ENCODE measurements around the gene RCOR1. TPM values are rescaled to one million over a fixed set of nuclear protein-coding genes. Genes with fewer than 3 reads are reported as not detected.
A peak's percentile ranks its signal among the peaks of the same experiment; 100 is the strongest.

The RCOR1 gene
- total and polyA plus RNA-seq, 4 donors = 3.1 to 24.1 (median 9.7) TPM

DNA sequence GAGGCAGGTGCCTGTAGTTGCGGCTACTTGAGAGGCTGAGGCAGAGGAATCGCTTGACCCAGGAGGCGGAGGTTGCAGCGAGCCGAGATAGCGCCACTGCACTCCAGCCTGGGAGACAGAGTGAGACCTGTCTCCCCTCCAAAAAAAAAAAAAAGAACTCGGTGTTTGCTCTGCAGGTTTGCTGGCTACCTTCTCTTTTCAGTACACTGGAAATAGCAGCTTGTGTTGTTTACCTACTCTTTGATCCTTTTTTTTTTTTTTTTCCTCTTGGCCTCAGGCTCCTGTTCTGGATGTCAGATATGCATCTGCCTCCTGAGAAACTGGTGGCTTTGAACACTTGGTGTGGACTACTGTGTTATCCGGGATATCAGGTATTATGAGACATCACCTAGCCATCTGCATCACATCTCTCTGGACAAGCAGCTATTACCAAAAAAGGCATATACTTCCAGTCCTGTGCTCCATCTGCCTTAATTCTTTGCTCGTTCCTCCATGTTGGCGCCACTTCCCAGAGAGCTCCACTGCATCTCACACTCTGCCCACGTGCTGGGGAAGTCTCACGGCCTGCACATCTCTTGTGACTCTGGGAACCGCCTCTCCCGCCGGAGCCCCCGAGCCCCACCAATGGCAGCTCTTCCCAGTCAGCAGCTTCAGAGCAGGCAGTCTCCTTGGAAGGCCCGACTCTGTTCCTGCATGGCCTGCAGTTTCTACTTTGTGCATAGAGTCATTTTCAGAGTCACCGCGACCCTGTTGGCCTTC is 133.9 kb downstream of the RCOR1 start:
- no peak for ATAC-seq (ENCODE audit: low FRiP score)
- intact Hi-C loops (cut with DNase I) = no loop called here

DNA sequence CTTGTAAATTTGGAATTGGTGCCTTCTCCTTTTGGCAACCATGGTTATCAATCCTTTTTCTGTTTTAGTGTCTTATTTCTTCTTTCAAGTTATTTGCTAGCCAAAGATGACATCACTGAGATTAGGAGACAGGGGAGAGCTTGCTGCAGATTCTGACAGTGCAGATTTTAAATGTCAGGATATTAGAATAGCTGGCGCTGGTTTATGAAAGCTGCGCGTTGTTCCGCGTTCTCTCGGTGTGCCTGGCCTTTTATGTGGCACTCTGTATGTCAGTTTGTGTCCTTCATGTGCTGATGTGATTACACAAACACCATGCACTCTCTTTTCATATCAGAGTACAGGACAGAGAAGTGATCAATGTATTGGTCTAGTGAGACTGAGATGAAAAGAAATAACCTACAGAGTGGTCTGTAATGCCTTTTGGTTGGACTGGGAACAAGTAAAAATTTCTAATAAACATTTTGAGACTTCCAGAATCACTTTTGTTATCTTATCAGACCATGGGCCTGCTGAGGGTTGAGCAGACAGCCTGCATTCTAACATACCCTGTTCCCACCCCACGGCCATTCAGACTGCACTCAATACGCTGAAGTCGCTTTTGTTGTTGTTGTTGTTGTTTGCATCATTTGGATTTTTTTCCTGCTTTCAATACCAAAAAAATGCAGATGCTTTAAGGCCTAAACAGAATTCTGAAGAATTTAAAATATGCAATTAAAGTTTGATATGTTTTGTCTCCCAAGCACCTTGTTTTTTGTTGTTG is 135.1 kb downstream of the RCOR1 start:
- Histone ChIP-seq H3K4me3 (ENCODE audit: low read length in 2 of 2) (no peak overlapping the region), H3K9me3 (ENCODE audit: control insufficient read depth, low read length) (no peaks in the 10 kb centered on the region), H3K27me3 (ENCODE audit: control insufficient read depth in 1 of 2, insufficient read depth in 2 of 2, low read length in 1 of 2) (no peaks in the 10 kb centered on the region), H3K27ac (ENCODE audit: low read depth in 1 of 2, low read length in 2 of 2) (no peak overlapping the region), H3K36me3 (ENCODE audit: control insufficient read depth in 1 of 2, insufficient read depth in 2 of 2, low read length in 1 of 2) (peaks cover 0 to 2% of the 10 kb centered on the region in 2 donors), H3K4me1 (ENCODE audit: control insufficient read depth in 1 of 2, insufficient read depth in 2 of 2, low read length in 2 of 2) (no peaks in the 10 kb centered on the region)
- intact Hi-C loops (cut with DNase I) = no loop called here
- no peak for DNase-seq
- ATAC-seq (ENCODE audit: low FRiP score) = no peak
- 92 to 94% methylated on average over 9 of the region's 9 CpGs for WGBS, 2 donors

More for the DNA sequence above, 133.9 kb downstream of the RCOR1 start:
- no peak for DNase-seq
- Histone ChIP-seq H3K9me3 (ENCODE audit: control insufficient read depth, low read length) (no peaks in the 10 kb centered on the region), H3K36me3 (ENCODE audit: control insufficient read depth in 1 of 2, insufficient read depth in 2 of 2, low read length in 1 of 2) (peaks cover 0 to 2% of the 10 kb centered on the region in 2 donors), H3K4me3 (ENCODE audit: low read length in 2 of 2) (no peak overlapping the region), H3K27ac (ENCODE audit: low read depth in 1 of 2, low read length in 2 of 2) (no peak overlapping the region), H3K4me1 (ENCODE audit: control insufficient read depth in 1 of 2, insufficient read depth in 2 of 2, low read length in 2 of 2) (no peaks in the 10 kb centered on the region), H3K27me3 (ENCODE audit: control insufficient read depth in 1 of 2, insufficient read depth in 2 of 2, low read length in 1 of 2) (no peaks in the 10 kb centered on the region)
- 91 to 92% methylated on average over 19 of the region's 19 CpGs for WGBS, 2 donors

DNA sequence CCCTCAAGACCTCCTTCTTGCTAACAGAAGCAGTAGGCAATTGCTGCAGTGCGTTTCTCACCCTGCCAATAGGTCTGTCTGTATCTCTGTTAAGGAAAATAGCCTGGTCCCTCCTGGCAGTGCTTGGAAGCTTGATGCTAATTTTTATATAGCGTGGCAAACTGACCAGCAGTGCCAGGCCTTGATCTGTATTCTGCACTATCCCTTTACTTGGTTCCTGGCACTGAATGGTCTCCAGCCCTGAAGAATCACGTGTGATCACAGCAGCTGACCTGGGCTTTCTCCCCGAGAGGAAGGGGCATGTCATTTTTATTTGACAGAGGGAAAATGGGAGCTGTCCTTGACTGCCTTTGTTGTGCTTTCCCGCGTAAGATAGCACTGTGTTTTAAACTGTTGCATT is 136.1 kb downstream of the RCOR1 start:
- intact Hi-C loops (cut with DNase I) = no loop called here
- H3K36me3 ChIP-seq (ENCODE audit: control insufficient read depth in 1 of 2, insufficient read depth in 2 of 2, low read length in 1 of 2) = peaks cover 0 to 2% of the 10 kb centered on the region in 2 donors
- no peak overlapping the region for H3K4me3 ChIP-seq (ENCODE audit: low read length in 2 of 2)
- no peak for DNase-seq
- H3K9me3 ChIP-seq (ENCODE audit: control insufficient read depth, low read length) = no peaks in the 10 kb centered on the region
- H3K27me3 ChIP-seq (ENCODE audit: control insufficient read depth in 1 of 2, insufficient read depth in 2 of 2, low read length in 1 of 2) = no peaks in the 10 kb centered on the region
- no peak overlapping the region for H3K27ac ChIP-seq (ENCODE audit: low read depth in 1 of 2, low read length in 2 of 2)
- H3K4me1 ChIP-seq (ENCODE audit: control insufficient read depth in 1 of 2, insufficient read depth in 2 of 2, low read length in 2 of 2) = no peaks in the 10 kb centered on the region
- 89 to 90% methylated on average over 6 of the region's 6 CpGs for WGBS, 2 donors
- no peak for ATAC-seq (ENCODE audit: low FRiP score)

DNA sequence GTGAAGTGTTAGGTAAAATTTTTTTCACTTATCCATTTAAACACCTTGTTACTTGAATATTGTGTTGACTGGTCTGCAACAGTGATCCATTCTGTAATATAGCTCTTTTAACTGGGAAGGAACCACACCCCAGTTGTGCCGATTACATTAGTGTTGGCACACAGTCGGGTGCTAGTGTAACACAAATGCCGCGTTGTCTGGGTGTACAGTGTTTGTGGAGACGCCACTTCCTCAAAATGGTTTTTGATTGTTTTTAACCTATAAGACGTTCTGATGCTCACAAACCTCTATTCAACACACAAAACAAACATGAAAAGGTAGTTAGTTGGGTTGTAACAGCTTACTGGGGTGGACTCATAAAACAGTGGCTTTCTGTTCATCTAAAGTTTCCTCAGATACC is 136.8 kb downstream of the RCOR1 start:
- Histone ChIP-seq H3K27me3 (ENCODE audit: control insufficient read depth in 1 of 2, insufficient read depth in 2 of 2, low read length in 1 of 2) (no peaks in the 10 kb centered on the region), H3K36me3 (ENCODE audit: control insufficient read depth in 1 of 2, insufficient read depth in 2 of 2, low read length in 1 of 2) (peaks cover 0 to 2% of the 10 kb centered on the region in 2 donors), H3K9me3 (ENCODE audit: control insufficient read depth, low read length) (no peaks in the 10 kb centered on the region), H3K4me3 (ENCODE audit: low read length in 2 of 2) (no peak overlapping the region), H3K27ac (ENCODE audit: low read depth in 1 of 2, low read length in 2 of 2) (no peak overlapping the region), H3K4me1 (ENCODE audit: control insufficient read depth in 1 of 2, insufficient read depth in 2 of 2, low read length in 2 of 2) (no peaks in the 10 kb centered on the region)
- intact Hi-C loops (cut with DNase I) = no loop called here
- no peak for DNase-seq
- no peak for ATAC-seq (ENCODE audit: low FRiP score)
- WGBS, 2 donors = 89 to 90% methylated on average over 6 of the region's 6 CpGs

DNA sequence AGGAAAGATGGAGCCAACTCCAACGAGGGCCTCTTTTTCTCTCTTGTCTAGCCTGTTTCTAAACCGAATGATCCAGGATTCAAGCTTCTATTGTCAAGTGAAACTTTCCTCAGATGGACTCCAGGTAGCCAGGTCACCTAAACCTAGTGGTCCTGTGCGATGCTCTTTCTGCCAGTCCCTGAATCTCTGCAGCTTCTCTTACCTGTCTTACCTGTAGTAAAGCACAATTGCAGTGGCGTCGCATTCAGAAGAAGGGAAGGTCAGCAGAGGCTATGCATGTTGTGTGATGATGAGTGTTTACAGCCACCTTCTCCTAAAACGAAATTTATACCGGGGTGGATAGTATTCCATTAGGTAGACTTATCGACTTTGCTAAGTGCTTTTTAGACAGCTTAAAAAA is 137.4 kb downstream of the RCOR1 start:
- DNase-seq = no peak
- H3K9me3 ChIP-seq (ENCODE audit: control insufficient read depth, low read length) = no peaks in the 10 kb centered on the region
- 95 to 96% methylated on average over 8 of the region's 8 CpGs for WGBS, 2 donors
- H3K27me3 ChIP-seq (ENCODE audit: control insufficient read depth in 1 of 2, insufficient read depth in 2 of 2, low read length in 1 of 2) = no peaks in the 10 kb centered on the region
- H3K4me1 ChIP-seq (ENCODE audit: control insufficient read depth in 1 of 2, insufficient read depth in 2 of 2, low read length in 2 of 2) = no peaks in the 10 kb centered on the region
- ATAC-seq (ENCODE audit: low FRiP score) = no peak
- H3K27ac ChIP-seq (ENCODE audit: low read depth in 1 of 2, low read length in 2 of 2) = no peak overlapping the region
- intact Hi-C loops (cut with DNase I) = no loop called here
- no peak overlapping the region for H3K4me3 ChIP-seq (ENCODE audit: low read length in 2 of 2)
- peaks cover 0 to 2% of the 10 kb centered on the region in 2 donors for H3K36me3 ChIP-seq (ENCODE audit: control insufficient read depth in 1 of 2, insufficient read depth in 2 of 2, low read length in 1 of 2)

DNA sequence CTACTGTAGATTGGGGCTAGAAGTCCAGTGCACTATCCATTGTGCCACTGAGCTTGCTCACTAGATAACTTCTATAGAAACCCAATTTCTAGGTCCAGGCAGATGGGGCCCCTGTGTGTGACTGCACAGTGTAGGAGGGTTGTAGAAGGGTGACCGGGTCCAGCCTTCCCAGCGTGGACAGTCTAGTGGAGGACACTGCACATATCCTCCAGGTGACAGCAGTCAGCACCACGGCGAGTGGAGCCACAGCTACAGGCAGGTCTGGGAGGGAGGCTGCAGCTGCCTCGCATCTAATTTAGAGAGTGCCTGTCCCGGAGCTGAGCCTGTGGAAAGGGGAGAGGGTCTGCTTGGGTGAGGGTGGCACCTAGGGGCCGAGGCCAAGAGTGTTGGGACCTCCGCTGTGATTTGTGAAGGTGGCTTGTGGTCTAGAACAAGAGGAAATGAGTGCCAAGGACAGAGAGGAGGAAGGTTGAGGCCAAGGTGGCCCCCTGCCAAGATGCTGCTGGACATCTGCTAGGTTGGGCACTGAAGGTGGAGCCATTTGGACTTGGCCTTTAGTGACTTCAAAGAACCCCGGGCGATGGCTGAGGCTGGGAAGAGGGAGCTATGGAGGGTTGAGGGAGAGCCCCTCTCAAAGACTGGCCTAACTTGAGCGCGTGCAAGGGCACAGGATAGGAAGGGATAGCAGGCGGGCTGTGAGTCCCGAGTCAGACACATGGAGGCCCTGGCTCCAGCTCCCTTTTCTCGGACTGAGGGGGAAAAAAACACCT is 138.8 kb downstream of the RCOR1 start:
- DNase-seq (peak in 1 of 2 donors; percentile 63), ATAC-seq (ENCODE audit: low FRiP score) (no peak)
- no peak overlapping the region for H3K4me3 ChIP-seq (ENCODE audit: low read length in 2 of 2)
- H3K36me3 ChIP-seq (ENCODE audit: control insufficient read depth in 1 of 2, insufficient read depth in 2 of 2, low read length in 1 of 2) = peaks cover 0 to 2% of the 10 kb centered on the region in 2 donors
- no peaks in the 10 kb centered on the region for H3K4me1 ChIP-seq (ENCODE audit: control insufficient read depth in 1 of 2, insufficient read depth in 2 of 2, low read length in 2 of 2)
- no peaks in the 10 kb centered on the region for H3K27me3 ChIP-seq (ENCODE audit: control insufficient read depth in 1 of 2, insufficient read depth in 2 of 2, low read length in 1 of 2)
- intact Hi-C loops (cut with DNase I) = no loop called here
- whole genome bisulfite sequencing, 2 donors = 94 to 95% methylated on average over 15 of the region's 15 CpGs
- H3K9me3 ChIP-seq (ENCODE audit: control insufficient read depth, low read length) = no peaks in the 10 kb centered on the region
- no peak overlapping the region for H3K27ac ChIP-seq (ENCODE audit: low read depth in 1 of 2, low read length in 2 of 2)

DNA sequence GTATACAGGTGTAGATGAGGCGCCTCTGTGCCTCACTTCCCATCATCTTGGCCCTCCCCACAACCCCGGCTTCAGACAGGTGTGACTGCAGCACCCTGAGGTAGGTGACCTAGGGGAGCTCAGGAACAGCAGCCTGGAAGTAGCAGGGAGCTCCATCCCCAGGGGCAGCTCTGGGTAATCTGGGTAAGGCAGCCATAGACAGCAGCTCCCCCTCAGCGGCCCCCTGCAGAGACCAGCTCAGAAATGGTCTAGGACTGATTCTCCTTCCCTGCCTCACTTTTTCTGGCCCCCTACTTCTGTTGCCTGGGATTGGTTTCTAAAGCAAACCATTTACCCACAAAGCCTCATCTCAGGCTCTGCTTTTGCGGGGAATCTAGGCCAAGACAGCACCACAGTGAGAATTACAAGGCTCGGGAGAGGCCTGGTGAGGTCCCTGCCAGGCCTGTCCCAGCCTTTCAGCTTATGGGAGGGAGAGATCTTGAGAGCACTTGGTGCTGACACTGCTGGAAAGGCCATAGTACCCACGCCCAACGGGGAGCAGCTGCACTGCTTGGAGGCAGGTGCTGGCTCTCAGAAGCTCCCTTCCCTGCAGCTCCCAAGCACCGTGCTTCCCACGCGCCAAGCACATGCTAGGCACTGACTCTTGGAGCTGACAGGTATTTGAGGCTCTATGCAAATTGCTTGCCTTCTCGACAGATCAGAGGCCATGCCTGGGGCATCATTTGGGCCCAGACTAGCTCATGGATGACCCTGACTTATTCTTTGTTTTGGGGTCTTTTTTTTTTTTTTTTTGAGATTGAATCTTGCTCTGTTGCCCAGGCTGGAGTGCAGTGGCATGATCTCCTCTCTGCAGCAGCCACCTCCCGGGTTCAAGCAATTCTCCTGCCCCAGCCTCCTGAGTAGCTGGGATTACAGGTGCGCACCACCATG is 139.7 kb downstream of the RCOR1 start:
- intact Hi-C loops (cut with DNase I) = no loop called here
- H3K4me1 ChIP-seq (ENCODE audit: control insufficient read depth in 1 of 2, insufficient read depth in 2 of 2, low read length in 2 of 2) = no peaks in the 10 kb centered on the region
- no peaks in the 10 kb centered on the region for H3K9me3 ChIP-seq (ENCODE audit: control insufficient read depth, low read length)
- peaks cover 0 to 2% of the 10 kb centered on the region in 2 donors for H3K36me3 ChIP-seq (ENCODE audit: control insufficient read depth in 1 of 2, insufficient read depth in 2 of 2, low read length in 1 of 2)
- WGBS, 2 donors = 92 to 95% methylated on average over 13 of the region's 13 CpGs
- no peak overlapping the region for H3K4me3 ChIP-seq (ENCODE audit: low read length in 2 of 2)
- no peaks in the 10 kb centered on the region for H3K27me3 ChIP-seq (ENCODE audit: control insufficient read depth in 1 of 2, insufficient read depth in 2 of 2, low read length in 1 of 2)
- DNase-seq (peak in 1 of 2 donors; percentile 43), ATAC-seq (ENCODE audit: low FRiP score) (no peak)
- no peak overlapping the region for H3K27ac ChIP-seq (ENCODE audit: low read depth in 1 of 2, low read length in 2 of 2)

DNA sequence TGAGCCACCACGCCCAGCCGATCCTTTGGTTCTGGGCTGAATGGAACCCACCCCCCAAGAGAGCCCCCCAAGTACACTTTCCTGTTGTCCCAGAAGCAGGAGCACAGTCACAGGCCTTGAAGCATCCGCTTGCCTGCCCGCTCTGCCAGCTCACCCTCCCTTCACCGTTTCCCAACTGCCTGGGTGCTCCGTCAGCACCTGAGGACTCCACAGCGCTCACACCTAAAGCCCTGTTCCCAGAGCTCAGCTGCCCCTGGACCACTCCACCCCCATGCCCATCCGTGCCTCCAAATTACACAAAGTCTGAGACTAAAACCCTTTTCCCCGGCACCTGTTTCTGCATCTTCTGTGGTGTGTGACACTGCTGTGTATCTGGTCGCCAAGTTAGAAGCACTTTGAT is 140.5 kb downstream of the RCOR1 start:
- H3K4me3 ChIP-seq (ENCODE audit: low read length in 2 of 2) = no peak overlapping the region
- DNase-seq = peak in 1 of 2 donors; percentile 32
- no peak overlapping the region for H3K27ac ChIP-seq (ENCODE audit: low read depth in 1 of 2, low read length in 2 of 2)
- H3K4me1 ChIP-seq (ENCODE audit: control insufficient read depth in 1 of 2, insufficient read depth in 2 of 2, low read length in 2 of 2) = no peaks in the 10 kb centered on the region
- ATAC-seq (ENCODE audit: low FRiP score) = no peak
- WGBS, 2 donors = 98% methylated on average over 10 of the region's 10 CpGs
- no peaks in the 10 kb centered on the region for H3K9me3 ChIP-seq (ENCODE audit: control insufficient read depth, low read length)
- intact Hi-C loops (cut with DNase I) = no loop called here
- no peaks in the 10 kb centered on the region for H3K27me3 ChIP-seq (ENCODE audit: control insufficient read depth in 1 of 2, insufficient read depth in 2 of 2, low read length in 1 of 2)
- H3K36me3 ChIP-seq (ENCODE audit: control insufficient read depth in 1 of 2, insufficient read depth in 2 of 2, low read length in 1 of 2) = peaks cover 0 to 2% of the 10 kb centered on the region in 2 donors
